GM23338 (cell line): ENCODE data around the gene PADI1. TPM values are rescaled to one million over a fixed set of nuclear protein-coding genes. Genes with fewer than 3 reads are reported as not detected.

Experiments
- CTCF ChIP-seq, 2 experiments: fragments of 200-600 bp in 1 of 2; sonication (generic) in 1 of 2; conservative IDR thresholded peaks; 2 replicates each; pipeline versions ENCODE4 v1.5.1 to v1.6.1; 2016 to 2017; ENCODE audit warnings: antibody characterized with exemption in 2 of 2, low read depth in 2 of 2, mild to moderate bottlenecking in 2 of 2, moderate library complexity in 1 of 2
- ETS1 ChIP-seq: IDR thresholded peaks from 2 replicates; pipeline ENCODE4 v1.6.1; 2016; ENCODE audit warnings: antibody characterized with exemption
- EZH2phosphoT487 ChIP-seq: fragments of 200-600 bp; sonication (generic); IDR thresholded peaks from one replicate; pipeline ENCODE4 v1.8.1; 2018; ENCODE audit warnings: antibody characterized with exemption; ENCODE audit not compliant: unreplicated experiment
- POLR2AphosphoS5 ChIP-seq: IDR thresholded peaks from 2 replicates; pipeline ENCODE4 v1.6.1; 2016; ENCODE audit warnings: antibody characterized with exemption, low read depth
- REST ChIP-seq: IDR thresholded peaks from one replicate; pipeline ENCODE4 v1.6.1; 2018; ENCODE audit warnings: antibody characterized with exemption; ENCODE audit not compliant: unreplicated experiment
- STAT1 ChIP-seq: IDR thresholded peaks from one replicate; pipeline ENCODE4 v1.6.1; 2016; ENCODE audit warnings: antibody characterized with exemption; ENCODE audit not compliant: unreplicated experiment
- ZNF114 ChIP-seq: fragments of 250-450 bp; sonication (Bioruptor Pico); IDR thresholded peaks from 2 replicates; pipeline ENCODE4 v1.5.0; 2020; ENCODE audit warnings: mild to moderate bottlenecking, moderate library complexity
- ZNF462 ChIP-seq: fragments of 250-450 bp; sonication (Bioruptor Pico); IDR thresholded peaks from 2 replicates; pipeline ENCODE4 v1.5.0; 2020; ENCODE audit warnings: mild to moderate bottlenecking, moderate library complexity
- polyA plus RNA-seq: library from polyadenylated mRNA; unstranded; fragments of >200 nt; fragmentation: Nextera tagmentation; extraction: Ambion mirVana; gene quantifications from 2 replicates; pipeline ENCODE4 v1.2.1, GENCODE V29; 2016
- total RNA-seq: library from RNA; depleted of rRNA; stranded (reverse); fragments of >200 nt; shearing (Covaris generic); gene quantifications from 2 replicates; pipeline ENCODE4 v1.2.3, GENCODE V29; 2014

The PADI1 gene
- total and polyA plus RNA-seq, 2 experiments from 2014 or later, result 0.26 to 0.28 TPM

- TF ChIP-seq ZNF462 (CRISPR knock-in tag) (no peak), CTCF (conservative IDR thresholded peaks at IDR 0.05; ENCODE audit: low read depth in 2 of 2) (no peak), REST (no peak), ETS1 (no peak), ZNF114 (CRISPR knock-in tag) (no peak), EZH2phosphoT487 (no peak), POLR2AphosphoS5 (no peak), STAT1 (no peak)
These were observed 20.7 kb upstream of the PADI1 start (continued) for GRCh38 chr1:17184161-17184665.
